HepG2 (cell line): ENCODE results near the gene TJAP1. TPM values are rescaled to one million over a fixed set of nuclear protein-coding genes. Genes with fewer than 3 reads are reported as not detected.
A peak's percentile ranks its signal among the peaks of the same experiment; 100 is the strongest.

Source experiments
- ATAC-seq: fragments of 200-7000 bp; cut with Tn5 transposase; 3 replicates; pipeline ENCODE4 v1.9.1; 2020; ENCODE audit warnings: mild to moderate bottlenecking, moderate library complexity
- BruUV-seq: library from RNA; stranded (reverse); fragments of 400-500 nt; replicated peaks from 2 replicates; lab custom pipeline; 2021; lab: Mats Ljungman, UMichigan
- CTCF ChIA-PET: fragments of 300-600 bp; formaldehyde crosslinking; extraction: SDS; loops from one replicate; lab custom pipeline; 2021; ENCODE audit warnings: low total read pairs, inconsistent platforms, low intra/inter-chr PET ratio; lab: Yijun Ruan, JAX
- POLR2A ChIA-PET: fragments of 350-600 bp; sonication (Branson Sonifier 250); formaldehyde crosslinking; loops from one replicate; lab custom pipeline; 2020; ENCODE audit warnings: antibody characterized with exemption, inconsistent platforms; lab: Yijun Ruan, JAX
- DNase-seq: peaks from one replicate; pipeline ENCODE4 v3.0.0-alpha.2; 2015; ENCODE audit warnings: low spot score
- FAIRE-seq: peaks from 3 replicates; lab custom pipeline; 2011; peaks lifted over from hg19 to GRCh38; lab: Jason Lieb, UNC
- H2AFZ ChIP-seq: one replicate; pipeline ENCODE4 v1.6.1; 2011; ENCODE audit warnings: low read length, inconsistent platforms
- H3K27ac ChIP-seq: fragments of 300-600 bp; 3 replicates; pipeline ENCODE4 v1.8.0; 2011; ENCODE audit warnings: mixed run types, mild to moderate bottlenecking, mixed read lengths, low read length, inconsistent platforms; ENCODE audit not compliant: insufficient read depth; ENCODE audit errors: extremely low read length
- H3K27me3 ChIP-seq, 2 experiments: fragments of 200-600 bp in 1 of 2; 2 replicates in 1 of 2; 3 replicates in 1 of 2; pipeline versions ENCODE4 v1.6.0 to v1.8.0; 2011; ENCODE audit warnings: low read length in 2 of 2, mild to moderate bottlenecking in 2 of 2, moderate library complexity in 2 of 2, inconsistent platforms in 1 of 2; ENCODE audit not compliant: insufficient read depth in 2 of 2, control insufficient read depth in 1 of 2
- H3K36me3 ChIP-seq, 2 experiments: fragments of 200-600 bp in 1 of 2; replicated peaks in 1 of 2; 2 replicates in 1 of 2; 3 replicates in 1 of 2; pipeline versions ENCODE4 v1.5.1 to v1.8.0; 2011; ENCODE audit warnings: low read length in 2 of 2, inconsistent platforms in 1 of 2; ENCODE audit not compliant: insufficient read depth in 2 of 2, control insufficient read depth in 1 of 2
- H3K4me1 ChIP-seq: 2 replicates; pipeline ENCODE4 v1.5.1; 2012; ENCODE audit warnings: low read length, inconsistent platforms; ENCODE audit not compliant: insufficient read depth
- H3K4me2 ChIP-seq: 2 replicates; pipeline ENCODE4 v1.6.0; 2011; ENCODE audit warnings: low read depth, low read length, inconsistent platforms
- H3K4me3 ChIP-seq, 3 experiments: fragments of 200-600 bp in 1 of 3; sonication (generic), shearing (Covaris generic) in 1 of 3; replicated peaks in 1 of 3; 2 replicates each; pipeline ENCODE4 v1.5.1; 2011 to 2016; ENCODE audit warnings: low read length in 3 of 3, inconsistent platforms in 2 of 3, low read depth in 2 of 3, mild to moderate bottlenecking in 2 of 3, control low read depth in 1 of 3, mixed read lengths in 1 of 3; ENCODE audit not compliant: insufficient read depth in 1 of 3
- H3K79me2 ChIP-seq: one replicate; pipeline ENCODE4 v1.6.1; 2011; ENCODE audit warnings: low read length, inconsistent platforms; ENCODE audit not compliant: insufficient read depth
- H3K9ac ChIP-seq: 2 replicates; pipeline ENCODE4 v1.6.0; 2011; ENCODE audit warnings: mild to moderate bottlenecking, low read depth, low read length, inconsistent platforms; ENCODE audit not compliant: insufficient read depth
- H3K9me3 ChIP-seq: 2 replicates; pipeline ENCODE4 v1.5.1; 2012; ENCODE audit warnings: mild to moderate bottlenecking, low read length
- H4K20me1 ChIP-seq: 2 replicates; pipeline ENCODE4 v1.6.0; 2011; ENCODE audit warnings: inconsistent platforms, mild to moderate bottlenecking, low read length, moderate library complexity; ENCODE audit not compliant: insufficient read depth
- ASH2L ChIP-seq: fragments of 300-600, 200-600 bp; sonication (generic); IDR thresholded peaks from 2 replicates; pipeline ENCODE4 v1.7.0; 2017; ENCODE audit warnings: low read depth, mild to moderate bottlenecking, moderate library complexity, mixed read lengths, low read length; ENCODE audit not compliant: insufficient read length
- FOXO1 ChIP-seq: sonication (generic); formaldehyde crosslinking; IDR thresholded peaks from 2 replicates; pipeline ENCODE4 v1.4.0; 2020; ENCODE audit warnings: missing genetic modification reagents
- MIER2 ChIP-seq: IDR thresholded peaks from 2 replicates; pipeline ENCODE4 v1.6.1; 2016; ENCODE audit warnings: missing biosample characterization, missing genetic modification reagents
- NR2F6 ChIP-seq, 2 experiments: IDR thresholded peaks; 2 replicates each; pipeline ENCODE4 v1.6.1; 2016; ENCODE audit warnings: antibody characterized with exemption in 1 of 2, mild to moderate bottlenecking in 1 of 2
- POLR2A ChIP-seq, 2 experiments: IDR thresholded peaks; 2 replicates each; pipeline ENCODE4 v1.6.1; 2011; ENCODE audit warnings: low read depth in 2 of 2, low read length in 2 of 2, mild to moderate bottlenecking in 1 of 2, moderate library complexity in 1 of 2; ENCODE audit not compliant: insufficient read depth in 1 of 2
- RXRA ChIP-seq: sonication (generic); formaldehyde crosslinking; IDR thresholded peaks from 2 replicates; pipeline ENCODE4 v1.5.1; 2020; ENCODE audit warnings: missing genetic modification reagents
- SMAD3 ChIP-seq: sonication (generic); formaldehyde crosslinking; IDR thresholded peaks from 2 replicates; pipeline ENCODE4 v1.4.0; 2020; ENCODE audit warnings: missing genetic modification reagents
- ZBTB20 ChIP-seq: sonication (generic); formaldehyde crosslinking; IDR thresholded peaks from 2 replicates; pipeline ENCODE4 v1.8.1; 2023; ENCODE audit warnings: missing genetic modification reagents, low read depth, mild to moderate bottlenecking, borderline replicate concordance
- ZNF260 ChIP-seq: sonication (generic); formaldehyde crosslinking; IDR thresholded peaks from 2 replicates; pipeline ENCODE4 v1.4.0; 2020; ENCODE audit warnings: missing genetic modification reagents, low read depth, mild to moderate bottlenecking, borderline replicate concordance
- ZNF430 ChIP-seq: sonication (generic); formaldehyde crosslinking; IDR thresholded peaks from 2 replicates; pipeline ENCODE4 v1.9.0; 2021; ENCODE audit warnings: mild to moderate bottlenecking, missing genetic modification reagents
- ZNF878 ChIP-seq: sonication (generic); formaldehyde crosslinking; IDR thresholded peaks from 2 replicates; pipeline ENCODE4 v1.8.1; 2023; ENCODE audit warnings: mild to moderate bottlenecking, missing genetic modification reagents, moderate library complexity
- ZSCAN31 ChIP-seq: sonication (generic); formaldehyde crosslinking; IDR thresholded peaks from 2 replicates; pipeline ENCODE4 v1.5.0; 2020; ENCODE audit warnings: low read depth, mild to moderate bottlenecking, missing genetic modification reagents
- WGBS: methylation state at CpG from one replicate; pipeline ENCODE4 v1.1.6; 2017; ENCODE audit warnings: low lambda C conversion rate; 5-methylcytosine and 5-hydroxymethylcytosine counted together
- in situ Hi-C: cut with HindIII; loops from 2 replicates; pipeline ENCODE4 v1.10.0; 2017; ENCODE audit warnings: low pct_unique_long_range_greater_than_20kb; ENCODE audit not compliant: extremely low pct_ligation_motif_present
- intact Hi-C: fragments of 100-400 bp; cut with micrococcal nuclease; formaldehyde crosslinking; loops from one replicate; pipeline ENCODE4 v1.10.0; 2022; ENCODE audit not compliant: unreplicated experiment
- polyA plus RNA-seq, 8 experiments: library from polyadenylated mRNA; depleted of rRNA in 3 of 8; stranded (reverse) in 7 of 8; unstranded in 1 of 8; fragments of >200 nt; fragmentation: Illumina TruSeq in 4 of 8; extraction: Trizol in 4 of 8; gene quantifications; 2 replicates each; pipeline versions ENCODE4 v1.2.1 to v1.2.3, GENCODE V29; 2011 to 2016; ENCODE audit warnings: low read depth in 4 of 8, missing spikeins in 1 of 8, mixed read lengths in 1 of 8; ENCODE audit not compliant: insufficient read depth in 1 of 8
- total RNA-seq, 5 experiments: library from RNA; depleted of rRNA; stranded (reverse); fragments of >200 nt; fragmentation: Illumina TruSeq; extraction: Trizol; gene quantifications; 2 replicates each; pipeline ENCODE4 v1.2.3, GENCODE V29; 2016; ENCODE audit warnings: low read depth in 1 of 5
- TF ChIP-seq, protein P1 (sequence below): sonication (generic); formaldehyde crosslinking; IDR thresholded peaks from 2 replicates; pipeline ENCODE4 v1.4.0; 2020; ENCODE audit warnings: missing genetic modification reagents
- TF ChIP-seq, protein P2 (sequence below): sonication (generic); formaldehyde crosslinking; IDR thresholded peaks from 2 replicates; pipeline ENCODE4 v1.4.0; 2020; ENCODE audit warnings: missing genetic modification reagents
- TF ChIP-seq, protein P3 (sequence below): sonication (generic); formaldehyde crosslinking; IDR thresholded peaks from 2 replicates; pipeline ENCODE4 v1.4.0; 2020; ENCODE audit warnings: missing genetic modification reagents

The TJAP1 gene
- total and polyA plus RNA-seq, 2 of the 13 experiments (the other 11 are each of a cell fraction or from before 2014, with no cell fraction given), result 15.7 to 41.6 TPM

DNA sequence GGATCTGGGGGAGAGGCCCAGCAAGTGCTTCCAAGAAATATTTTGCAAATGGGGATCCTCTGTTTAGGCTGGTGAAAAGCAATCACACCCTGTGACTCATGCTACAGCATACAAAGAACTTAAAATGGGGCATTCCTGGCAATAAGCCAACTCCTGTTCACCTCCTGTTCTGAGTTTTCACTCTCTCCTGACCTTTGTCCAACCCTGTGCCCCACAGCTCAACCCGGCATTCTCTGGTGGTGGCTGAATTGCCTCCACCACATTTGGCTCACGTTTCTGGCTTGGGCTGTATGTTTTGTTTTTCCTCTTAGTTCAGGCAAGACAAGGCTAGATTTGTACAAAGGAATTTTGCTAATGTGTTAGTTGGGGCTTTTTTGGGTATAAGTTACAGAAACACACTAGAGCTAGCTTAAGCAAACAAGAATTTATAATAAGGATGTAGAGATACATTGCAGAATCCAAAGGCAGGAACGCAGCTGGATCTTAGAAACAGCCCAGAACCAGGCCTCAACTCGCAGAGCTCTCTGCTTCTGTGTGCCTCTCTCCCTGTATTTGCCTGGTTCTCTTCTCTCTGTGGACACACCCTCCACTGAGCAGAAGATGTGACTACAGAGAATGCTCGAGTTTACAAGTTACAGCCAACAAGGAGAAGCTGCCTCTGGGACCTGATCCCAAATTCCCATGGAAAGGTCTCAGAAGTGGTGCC lies 40.6 kb upstream of the TJAP1 start:
- peak; percentile 99 for FAIRE-seq
- peaks cover 4 to 15% of the 10 kb centered on the region in 2 experiments for H3K36me3 ChIP-seq
- intact Hi-C loops, result loop anchor here (1.0 to 10.0 kb wide), 2 partner anchors 9 to 58 kb away; partner anchors contain the start of gene ABCC10
- peak overlapping the region in 2 of 3 experiments; percentile 1 to 42; a peak in 3 of 6 replicates for H3K4me3 ChIP-seq
- no peak overlapping the region for H2AFZ ChIP-seq
- POLR2A ChIA-PET, result interaction anchor here (0.6 to 4.5 kb wide), 25 partner anchors 10 to 691 kb away, joined by 3 to 63 read pairs (median 6); partner anchors contain the start of genes ABCC10, CNPY3, CUL9 and DLK2
- 2% methylated on average over 5 of the region's 5 CpGs for WGBS
- peak; percentile 97 for DNase-seq
- H3K27me3 ChIP-seq, result no peaks in the 10 kb centered on the region
- H3K4me1 ChIP-seq, result peaks cover 34% of the 10 kb centered on the region
- no peaks in the 10 kb centered on the region for H4K20me1 ChIP-seq
- no peaks in the 10 kb centered on the region for H3K9me3 ChIP-seq
- no peaks in the 10 kb centered on the region for H3K79me2 ChIP-seq
- BruUV-seq, result no TSS peak
- H3K9ac ChIP-seq, result peak overlapping the region; percentile 27
- ATAC-seq, result peak; percentile 89
- in situ Hi-C loops, result no loop called here
- CTCF ChIA-PET, result no interaction called here
- peak overlapping the region; percentile 68 for H3K4me2 ChIP-seq
- H3K27ac ChIP-seq, result peak overlapping the region; percentile 63
- peak; percentile 97 for TF ChIP-seq RXRA (CRISPR knock-in tag)
- 0 out of 2 replicates have a peak, but pooled peaks have one; percentile 47 for TF ChIP-seq ZSCAN31 (CRISPR knock-in tag)
- TF ChIP-seq, protein P1, sequence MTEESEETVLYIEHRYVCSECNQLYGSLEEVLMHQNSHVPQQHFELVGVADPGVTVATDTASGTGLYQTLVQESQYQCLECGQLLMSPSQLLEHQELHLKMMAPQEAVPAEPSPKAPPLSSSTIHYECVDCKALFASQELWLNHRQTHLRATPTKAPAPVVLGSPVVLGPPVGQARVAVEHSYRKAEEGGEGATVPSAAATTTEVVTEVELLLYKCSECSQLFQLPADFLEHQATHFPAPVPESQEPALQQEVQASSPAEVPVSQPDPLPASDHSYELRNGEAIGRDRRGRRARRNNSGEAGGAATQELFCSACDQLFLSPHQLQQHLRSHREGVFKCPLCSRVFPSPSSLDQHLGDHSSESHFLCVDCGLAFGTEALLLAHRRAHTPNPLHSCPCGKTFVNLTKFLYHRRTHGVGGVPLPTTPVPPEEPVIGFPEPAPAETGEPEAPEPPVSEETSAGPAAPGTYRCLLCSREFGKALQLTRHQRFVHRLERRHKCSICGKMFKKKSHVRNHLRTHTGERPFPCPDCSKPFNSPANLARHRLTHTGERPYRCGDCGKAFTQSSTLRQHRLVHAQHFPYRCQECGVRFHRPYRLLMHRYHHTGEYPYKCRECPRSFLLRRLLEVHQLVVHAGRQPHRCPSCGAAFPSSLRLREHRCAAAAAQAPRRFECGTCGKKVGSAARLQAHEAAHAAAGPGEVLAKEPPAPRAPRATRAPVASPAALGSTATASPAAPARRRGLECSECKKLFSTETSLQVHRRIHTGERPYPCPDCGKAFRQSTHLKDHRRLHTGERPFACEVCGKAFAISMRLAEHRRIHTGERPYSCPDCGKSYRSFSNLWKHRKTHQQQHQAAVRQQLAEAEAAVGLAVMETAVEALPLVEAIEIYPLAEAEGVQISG (CRISPR knock-in tag), result 0 out of 2 replicates have a peak, but pooled peaks have one; percentile 57
- peak; percentile 83; the same call in 1 of the 2 replicates for TF ChIP-seq ZNF430 (CRISPR knock-in tag)
- peak; percentile 83 for TF ChIP-seq ASH2L
- peak; percentile 93 for TF ChIP-seq NR2F6 (IDR thresholded peaks at IDR 0.05)
- peak; percentile 96 for TF ChIP-seq NR2F6 (CRISPR knock-in tag; IDR thresholded peaks at IDR 0.05)
- no peak for TF ChIP-seq ZNF260 (CRISPR knock-in tag)
- peak; percentile 89 for TF ChIP-seq ZNF878 (CRISPR knock-in tag)
- TF ChIP-seq, protein P2, sequence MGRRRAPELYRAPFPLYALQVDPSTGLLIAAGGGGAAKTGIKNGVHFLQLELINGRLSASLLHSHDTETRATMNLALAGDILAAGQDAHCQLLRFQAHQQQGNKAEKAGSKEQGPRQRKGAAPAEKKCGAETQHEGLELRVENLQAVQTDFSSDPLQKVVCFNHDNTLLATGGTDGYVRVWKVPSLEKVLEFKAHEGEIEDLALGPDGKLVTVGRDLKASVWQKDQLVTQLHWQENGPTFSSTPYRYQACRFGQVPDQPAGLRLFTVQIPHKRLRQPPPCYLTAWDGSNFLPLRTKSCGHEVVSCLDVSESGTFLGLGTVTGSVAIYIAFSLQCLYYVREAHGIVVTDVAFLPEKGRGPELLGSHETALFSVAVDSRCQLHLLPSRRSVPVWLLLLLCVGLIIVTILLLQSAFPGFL, result no peak
- TF ChIP-seq FOXO1 (CRISPR knock-in tag), result peak; percentile 43; the same call in 1 of the 2 replicates
- TF ChIP-seq POLR2A (IDR thresholded peaks at IDR 0.05; ENCODE audit: insufficient read depth in 1 of 2, low read depth in 2 of 2, low read length in 2 of 2), result peak in 1 of 2 experiments; percentile 25; a peak in 1 of 4 replicates
- TF ChIP-seq, protein P3, sequence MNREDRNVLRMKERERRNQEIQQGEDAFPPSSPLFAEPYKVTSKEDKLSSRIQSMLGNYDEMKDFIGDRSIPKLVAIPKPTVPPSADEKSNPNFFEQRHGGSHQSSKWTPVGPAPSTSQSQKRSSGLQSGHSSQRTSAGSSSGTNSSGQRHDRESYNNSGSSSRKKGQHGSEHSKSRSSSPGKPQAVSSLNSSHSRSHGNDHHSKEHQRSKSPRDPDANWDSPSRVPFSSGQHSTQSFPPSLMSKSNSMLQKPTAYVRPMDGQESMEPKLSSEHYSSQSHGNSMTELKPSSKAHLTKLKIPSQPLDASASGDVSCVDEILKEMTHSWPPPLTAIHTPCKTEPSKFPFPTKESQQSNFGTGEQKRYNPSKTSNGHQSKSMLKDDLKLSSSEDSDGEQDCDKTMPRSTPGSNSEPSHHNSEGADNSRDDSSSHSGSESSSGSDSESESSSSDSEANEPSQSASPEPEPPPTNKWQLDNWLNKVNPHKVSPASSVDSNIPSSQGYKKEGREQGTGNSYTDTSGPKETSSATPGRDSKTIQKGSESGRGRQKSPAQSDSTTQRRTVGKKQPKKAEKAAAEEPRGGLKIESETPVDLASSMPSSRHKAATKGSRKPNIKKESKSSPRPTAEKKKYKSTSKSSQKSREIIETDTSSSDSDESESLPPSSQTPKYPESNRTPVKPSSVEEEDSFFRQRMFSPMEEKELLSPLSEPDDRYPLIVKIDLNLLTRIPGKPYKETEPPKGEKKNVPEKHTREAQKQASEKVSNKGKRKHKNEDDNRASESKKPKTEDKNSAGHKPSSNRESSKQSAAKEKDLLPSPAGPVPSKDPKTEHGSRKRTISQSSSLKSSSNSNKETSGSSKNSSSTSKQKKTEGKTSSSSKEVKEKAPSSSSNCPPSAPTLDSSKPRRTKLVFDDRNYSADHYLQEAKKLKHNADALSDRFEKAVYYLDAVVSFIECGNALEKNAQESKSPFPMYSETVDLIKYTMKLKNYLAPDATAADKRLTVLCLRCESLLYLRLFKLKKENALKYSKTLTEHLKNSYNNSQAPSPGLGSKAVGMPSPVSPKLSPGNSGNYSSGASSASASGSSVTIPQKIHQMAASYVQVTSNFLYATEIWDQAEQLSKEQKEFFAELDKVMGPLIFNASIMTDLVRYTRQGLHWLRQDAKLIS (CRISPR knock-in tag), result 0 out of 2 replicates have a peak, but pooled peaks have one; percentile 59
- TF ChIP-seq SMAD3 (CRISPR knock-in tag), result 0 out of 2 replicates have a peak, but pooled peaks have one; percentile 34
- peak; percentile 27; the same call in 1 of the 2 replicates for TF ChIP-seq MIER2 (CRISPR knock-in tag)
- 0 out of 2 replicates have a peak, but pooled peaks have one; percentile 22 for TF ChIP-seq ZBTB20
